Karpas-422 (cell line): ENCODE data around the gene NPM3. TPM values are rescaled to one million over a fixed set of nuclear protein-coding genes. Genes with fewer than 3 reads are reported as not detected.

Experiments
- DNase-seq: peaks from one replicate; pipeline ENCODE4 v3.0.0-alpha.2; 2015
- H2AFZ ChIP-seq: fragments of 200-600 bp; sonication (generic); 2 replicates; pipeline ENCODE4 v1.6.1; 2014; ENCODE audit warnings: antibody characterized with exemption, low read length, mixed read lengths
- H3K27ac ChIP-seq: fragments of 200-600 bp; sonication (generic); 2 replicates; pipeline ENCODE4 v1.5.1; 2014; ENCODE audit warnings: mild to moderate bottlenecking, low read length, moderate library complexity
- H3K27me3 ChIP-seq: fragments of 200-600 bp; sonication (generic); 2 replicates; pipeline ENCODE4 v1.6.1; 2014; ENCODE audit warnings: low read length, mixed read lengths
- H3K36me3 ChIP-seq: fragments of 200-600 bp; sonication (generic); 2 replicates; pipeline ENCODE4 v1.6.1; 2014; ENCODE audit warnings: low read length, mixed read lengths; ENCODE audit not compliant: insufficient read depth
- H3K4me1 ChIP-seq: fragments of 200-600 bp; sonication (generic); 2 replicates; pipeline ENCODE4 v1.6.1; 2014; ENCODE audit warnings: mild to moderate bottlenecking, low read length, mixed read lengths
- H3K4me2 ChIP-seq: fragments of 200-600 bp; sonication (generic); 2 replicates; pipeline ENCODE4 v1.6.1; 2014; ENCODE audit warnings: low read length, low read depth, mild to moderate bottlenecking; ENCODE audit not compliant: poor library complexity, severe bottlenecking
- H3K4me3 ChIP-seq: fragments of 200-600 bp; sonication (generic); 2 replicates; pipeline ENCODE4 v1.5.1; 2014; ENCODE audit warnings: mild to moderate bottlenecking, antibody characterized with exemption, low read length, mixed read lengths
- H3K79me2 ChIP-seq: fragments of 200-600 bp; sonication (generic); 2 replicates; pipeline ENCODE4 v1.6.1; 2014; ENCODE audit warnings: mild to moderate bottlenecking, low read length, mixed read lengths
- H3K9ac ChIP-seq: fragments of 200-600 bp; sonication (generic); 2 replicates; pipeline ENCODE4 v1.6.0; 2014; ENCODE audit warnings: low read length
- H3K9me2 ChIP-seq: fragments of 200-600 bp; sonication (generic), shearing (Covaris generic); replicated peaks from 2 replicates; pipeline ENCODE4 v1.6.0; 2014; ENCODE audit warnings: mild to moderate bottlenecking, low read length, moderate library complexity; ENCODE audit not compliant: insufficient read depth
- H3K9me3 ChIP-seq: fragments of 300-700, 200-600 bp; sonication (generic); 2 replicates; pipeline ENCODE4 v1.6.1; 2014; ENCODE audit warnings: low read length, mixed read lengths
- H4K20me1 ChIP-seq: fragments of 200-600 bp; sonication (generic); 2 replicates; pipeline ENCODE4 v1.6.1; 2014; ENCODE audit warnings: mild to moderate bottlenecking, antibody characterized with exemption, low read length, low read depth; ENCODE audit not compliant: insufficient read depth
- total RNA-seq: library from RNA; depleted of rRNA; stranded (reverse); fragments of >200 nt; shearing (Covaris generic); gene quantifications from 2 replicates; pipeline ENCODE4 v1.2.3, GENCODE V29; 2014; ENCODE audit warnings: low replicate concordance

NPM3 gene
- total RNA-seq, 1 experiment from 2014 or later = 46.1 TPM

GRCh38 chr10:101816376-101816775 lies 33.1 kb upstream of the NPM3 start:
- DNase-seq = no peak
- Histone ChIP-seq H3K4me1 (peaks cover 34% of the 10 kb centered on the region), H3K27ac (peak overlapping the region; percentile 73), H3K9ac (peak overlapping the region; percentile 86), H3K4me3 (peak overlapping the region; percentile 78), H2AFZ (no peak overlapping the region), H3K9me3 (no peaks in the 10 kb centered on the region), H3K9me2 (no peaks in the 10 kb centered on the region), H3K79me2 (peaks cover 65% of the 10 kb centered on the region), H3K4me2 (peak overlapping the region; percentile 93), H3K27me3 (no peaks in the 10 kb centered on the region), H3K36me3 (peaks cover 10% of the 10 kb centered on the region; the same call in 1 of the 2 replicates), H4K20me1 (peaks cover 19% of the 10 kb centered on the region; the same call in 1 of the 2 replicates)

- Histone ChIP-seq H3K36me3 (peaks cover 14% of the 10 kb centered on the region; the same call in 1 of the 2 replicates), H3K9me2 (no peaks in the 10 kb centered on the region), H3K79me2 (peaks cover 66% of the 10 kb centered on the region), H3K9me3 (no peaks in the 10 kb centered on the region), H3K27ac (peak overlapping the region; percentile 73), H3K4me1 (peaks cover 34% of the 10 kb centered on the region), H3K27me3 (no peaks in the 10 kb centered on the region), H4K20me1 (peaks cover 19% of the 10 kb centered on the region; the same call in 1 of the 2 replicates), H3K4me2 (peak overlapping the region; percentile 93), H2AFZ (no peak overlapping the region), H3K4me3 (peak overlapping the region; percentile 78), H3K9ac (peak overlapping the region; percentile 86)
- DNase-seq = peak; percentile 68
Observed at GRCh38 chr10:101814466-101815071, 31.3 kb upstream of the NPM3 start.

GRCh38 chr10:101812606-101813005 lies 29.4 kb upstream of the NPM3 start:
- Histone ChIP-seq H3K4me1 (peaks cover 24% of the 10 kb centered on the region), H3K27ac (no peak overlapping the region), H3K4me2 (no peak overlapping the region), H4K20me1 (peaks cover 19% of the 10 kb centered on the region; the same call in 1 of the 2 replicates), H3K9ac (no peak overlapping the region), H3K36me3 (peaks cover 22% of the 10 kb centered on the region; the same call in 1 of the 2 replicates), H3K4me3 (no peak overlapping the region), H3K9me3 (no peaks in the 10 kb centered on the region), H3K9me2 (no peaks in the 10 kb centered on the region), H3K27me3 (no peaks in the 10 kb centered on the region), H2AFZ (no peak overlapping the region), H3K79me2 (peaks cover 62% of the 10 kb centered on the region)
- DNase-seq = no peak

GRCh38 chr10:101807158-101807557 lies 23.9 kb upstream of the NPM3 start:
- Histone ChIP-seq H3K36me3 (peaks cover 12% of the 10 kb centered on the region; the same call in 1 of the 2 replicates), H3K4me2 (no peak overlapping the region), H3K4me1 (no peaks in the 10 kb centered on the region), H3K9me2 (no peaks in the 10 kb centered on the region), H3K9ac (no peak overlapping the region), H3K4me3 (no peak overlapping the region), H3K27ac (no peak overlapping the region), H3K9me3 (no peaks in the 10 kb centered on the region), H2AFZ (no peak overlapping the region), H4K20me1 (no peaks in the 10 kb centered on the region), H3K79me2 (peaks cover 7% of the 10 kb centered on the region), H3K27me3 (no peaks in the 10 kb centered on the region)
- no peak for DNase-seq

GRCh38 chr10:101803511-101803910 lies 20.3 kb upstream of the NPM3 start:
- Histone ChIP-seq H3K9me2 (no peaks in the 10 kb centered on the region), H3K79me2 (peaks cover 4% of the 10 kb centered on the region; the same call in 1 of the 2 replicates), H3K4me3 (no peak overlapping the region), H2AFZ (no peak overlapping the region), H3K27ac (no peak overlapping the region), H3K4me1 (no peaks in the 10 kb centered on the region), H4K20me1 (no peaks in the 10 kb centered on the region), H3K9me3 (no peaks in the 10 kb centered on the region), H3K36me3 (peaks cover 9% of the 10 kb centered on the region), H3K27me3 (no peaks in the 10 kb centered on the region), H3K9ac (no peak overlapping the region), H3K4me2 (no peak overlapping the region)
- no peak for DNase-seq

- no peak overlapping the region for H3K9ac ChIP-seq
- DNase-seq = no peak
- no peak overlapping the region for H3K4me2 ChIP-seq
- H3K9me2 ChIP-seq = no peaks in the 10 kb centered on the region
- H3K36me3 ChIP-seq = peaks cover 23% of the 10 kb centered on the region
- no peaks in the 10 kb centered on the region for H3K27me3 ChIP-seq
- H3K4me3 ChIP-seq = no peak overlapping the region
- H3K9me3 ChIP-seq = no peaks in the 10 kb centered on the region
- peaks cover 14% of the 10 kb centered on the region; the same call in 1 of the 2 replicates for H3K79me2 ChIP-seq
- H3K27ac ChIP-seq = no peak overlapping the region
- H3K4me1 ChIP-seq = no peaks in the 10 kb centered on the region
- H2AFZ ChIP-seq = no peak overlapping the region
- H4K20me1 ChIP-seq = 0 out of 2 replicates have a peak, but pooled peaks cover 3% of the 10 kb centered on the region
Observed at GRCh38 chr10:101797403-101798059, 14.3 kb upstream of the NPM3 start.

GRCh38 chr10:101793526-101793925 lies 10.3 kb upstream of the NPM3 start:
- Histone ChIP-seq H3K9me3 (no peaks in the 10 kb centered on the region), H3K79me2 (peaks cover 10% of the 10 kb centered on the region; the same call in 1 of the 2 replicates), H3K27me3 (no peaks in the 10 kb centered on the region), H2AFZ (no peak overlapping the region), H3K27ac (no peak overlapping the region), H3K9ac (no peak overlapping the region), H3K4me2 (no peak overlapping the region), H4K20me1 (0 out of 2 replicates have a peak, but pooled peaks cover 3% of the 10 kb centered on the region), H3K9me2 (no peaks in the 10 kb centered on the region), H3K4me1 (no peaks in the 10 kb centered on the region), H3K4me3 (no peak overlapping the region), H3K36me3 (peaks cover 18% of the 10 kb centered on the region)
- no peak for DNase-seq

GRCh38 chr10:101789686-101790085 lies 6.4 kb upstream of the NPM3 start:
- Histone ChIP-seq H3K27ac (no peak overlapping the region), H3K4me1 (no peaks in the 10 kb centered on the region), H3K4me2 (no peak overlapping the region), H3K4me3 (no peak overlapping the region), H2AFZ (no peak overlapping the region), H4K20me1 (no peaks in the 10 kb centered on the region), H3K36me3 (peaks cover 4% of the 10 kb centered on the region; the same call in 1 of the 2 replicates), H3K9me3 (no peaks in the 10 kb centered on the region), H3K79me2 (no peaks in the 10 kb centered on the region), H3K9me2 (no peaks in the 10 kb centered on the region), H3K9ac (no peak overlapping the region), H3K27me3 (no peaks in the 10 kb centered on the region)
- no peak for DNase-seq
